HG03097 (cell line): Measurements from ENCODE around the gene DNAJC11.
"Not testable (repeated sequence)": the region's sequence is repeated elsewhere in the genome, so short reads cannot be mapped to it uniquely, and the experiment has no call there.

Experiments used
- ATAC-seq: cut with Tn5 transposase; IDR thresholded peaks from one replicate; pipeline ENCODE4 v1.9.1; 2021; ENCODE audit not compliant: unreplicated experiment, low FRiP score

The DNAJC11 gene

DNA sequence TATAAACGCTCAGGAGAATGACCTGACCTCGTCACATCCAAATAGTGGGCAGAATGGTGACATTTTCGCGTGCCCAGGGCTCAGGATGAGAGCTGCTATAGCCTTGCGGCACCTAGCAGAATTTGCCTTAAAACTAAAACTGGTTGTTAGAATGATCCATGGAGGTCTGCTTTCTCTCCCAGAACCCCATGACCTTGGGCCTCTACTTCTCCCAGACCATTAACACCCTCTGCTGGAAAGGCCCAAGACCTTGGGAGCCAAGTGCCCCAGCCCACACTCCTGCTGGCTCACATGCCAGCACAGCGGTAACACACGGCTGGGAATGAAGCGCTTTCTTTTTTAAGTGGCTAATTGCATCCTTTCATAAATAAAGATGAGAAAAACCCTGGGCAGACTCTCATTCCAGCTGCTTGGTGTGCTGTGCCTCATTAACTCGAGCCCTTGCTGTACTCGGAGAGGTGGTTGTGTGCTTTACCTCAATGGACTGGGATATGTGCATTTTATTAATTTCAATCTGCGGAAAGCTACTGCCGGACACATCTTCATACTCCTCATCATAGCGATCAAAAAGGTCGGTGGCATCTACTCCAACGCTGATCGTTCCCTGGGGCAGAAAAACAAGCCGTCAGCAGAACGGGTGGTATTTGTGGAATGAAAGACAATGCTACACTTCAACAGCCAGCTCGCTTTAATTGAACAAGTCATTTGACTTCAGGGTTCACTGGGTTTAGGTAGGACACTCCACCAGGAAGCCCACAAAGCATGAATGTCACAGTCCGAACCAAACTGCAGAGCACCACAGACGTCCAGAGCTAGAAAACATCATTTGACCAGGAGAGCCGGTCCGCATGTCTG lies 48.0 kb downstream of the DNAJC11 start:
- ATAC-seq, result no peak

DNA sequence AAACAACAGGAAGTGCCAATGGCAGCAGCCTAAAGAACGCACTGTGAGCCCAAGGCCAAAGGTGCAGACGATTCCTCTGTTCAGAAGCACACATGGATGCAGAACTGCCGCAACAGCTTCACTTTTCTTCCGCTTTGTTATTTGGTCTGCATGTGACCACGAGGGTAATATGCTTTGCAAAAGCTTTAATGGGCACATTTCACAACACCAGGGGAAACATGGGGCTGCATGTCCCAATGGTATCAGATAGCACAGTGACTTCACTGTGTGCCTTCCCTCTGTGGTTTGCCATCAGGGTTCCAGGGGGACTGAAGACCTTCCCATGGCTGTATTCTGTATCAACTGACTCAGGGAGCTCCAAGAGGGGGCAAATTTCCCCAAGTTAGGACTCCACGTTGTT lies 48.6 kb downstream of the DNAJC11 start:
- ATAC-seq, result no peak

DNA sequence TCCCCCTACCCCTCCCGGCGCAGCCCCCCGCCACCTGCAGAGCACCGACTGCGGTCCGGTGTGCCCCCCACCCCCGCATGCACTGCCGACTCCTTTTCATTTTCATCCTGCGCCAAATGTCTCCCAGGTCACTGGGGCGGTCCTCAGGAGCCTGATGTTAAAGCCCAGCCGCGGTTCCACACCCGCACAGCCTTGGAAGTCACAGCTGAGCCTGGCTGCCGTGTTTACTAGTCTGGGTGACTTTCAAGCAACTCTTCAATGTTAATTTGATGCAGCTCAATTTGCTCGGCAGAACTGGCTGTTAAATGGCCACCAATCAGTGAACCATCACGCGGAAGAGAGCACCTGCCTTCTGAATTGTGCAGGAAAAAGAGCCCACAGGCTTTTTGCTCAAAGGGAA lies 49.7 kb downstream of the DNAJC11 start:
- ATAC-seq, result no peak

DNA sequence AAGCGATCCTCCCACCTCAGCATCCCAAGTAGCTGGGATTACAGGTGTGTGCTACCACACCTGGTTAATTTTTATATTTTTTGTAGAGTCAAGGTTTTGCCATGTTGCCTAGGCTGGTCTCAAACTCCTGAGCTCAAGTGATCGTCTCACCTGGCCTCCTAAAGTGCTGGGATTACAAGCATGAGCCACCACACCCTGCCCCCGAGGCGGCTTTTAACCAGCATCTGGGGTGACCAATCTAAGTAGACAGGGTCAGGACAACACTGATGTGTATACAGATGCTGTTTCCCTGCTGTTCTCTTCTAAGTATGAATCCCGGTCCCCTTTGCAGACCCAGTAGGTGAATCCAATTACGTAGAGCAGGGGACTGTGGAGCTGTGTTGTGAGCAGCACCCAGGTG lies 53.1 kb downstream of the DNAJC11 start:
- no peak for ATAC-seq

- ATAC-seq, result no peak
Measured at GRCh38 chr1:6646499-6647148, 55.0 kb downstream of the DNAJC11 start.

GRCh38 chr1:6645018-6645417 lies 56.6 kb downstream of the DNAJC11 start:
- no peak for ATAC-seq

- ATAC-seq, result not testable (repeated sequence)
Measured at GRCh38 chr1:6640867-6641266, 60.7 kb downstream of the DNAJC11 start.

DNA sequence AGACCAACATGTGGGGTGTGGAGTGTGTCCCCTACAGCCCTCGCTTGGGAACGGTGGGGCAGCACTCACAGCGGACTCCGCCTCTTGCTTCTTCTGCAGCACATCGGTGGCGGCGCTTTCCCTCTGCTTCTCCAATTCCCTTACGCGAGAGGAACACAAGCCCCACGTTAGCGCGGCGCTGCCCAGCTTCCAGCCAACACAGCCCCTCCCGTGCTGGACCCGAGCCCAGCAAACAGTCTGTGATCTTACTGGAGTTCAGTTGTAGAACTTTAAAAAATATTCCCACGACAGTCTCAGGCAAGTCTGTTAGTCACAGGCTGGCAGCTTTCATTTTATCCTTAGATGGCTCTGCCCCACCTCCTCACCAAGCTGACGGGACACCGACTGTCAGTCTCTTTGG lies 63.4 kb downstream of the DNAJC11 start:
- ATAC-seq, result no peak

- ATAC-seq, result no peak
Measured at GRCh38 chr1:6637770-6638169, 63.8 kb downstream of the DNAJC11 start.

GRCh38 chr1:6636778-6637177 lies 64.8 kb downstream of the DNAJC11 start:
- ATAC-seq, result not testable (repeated sequence)

DNA sequence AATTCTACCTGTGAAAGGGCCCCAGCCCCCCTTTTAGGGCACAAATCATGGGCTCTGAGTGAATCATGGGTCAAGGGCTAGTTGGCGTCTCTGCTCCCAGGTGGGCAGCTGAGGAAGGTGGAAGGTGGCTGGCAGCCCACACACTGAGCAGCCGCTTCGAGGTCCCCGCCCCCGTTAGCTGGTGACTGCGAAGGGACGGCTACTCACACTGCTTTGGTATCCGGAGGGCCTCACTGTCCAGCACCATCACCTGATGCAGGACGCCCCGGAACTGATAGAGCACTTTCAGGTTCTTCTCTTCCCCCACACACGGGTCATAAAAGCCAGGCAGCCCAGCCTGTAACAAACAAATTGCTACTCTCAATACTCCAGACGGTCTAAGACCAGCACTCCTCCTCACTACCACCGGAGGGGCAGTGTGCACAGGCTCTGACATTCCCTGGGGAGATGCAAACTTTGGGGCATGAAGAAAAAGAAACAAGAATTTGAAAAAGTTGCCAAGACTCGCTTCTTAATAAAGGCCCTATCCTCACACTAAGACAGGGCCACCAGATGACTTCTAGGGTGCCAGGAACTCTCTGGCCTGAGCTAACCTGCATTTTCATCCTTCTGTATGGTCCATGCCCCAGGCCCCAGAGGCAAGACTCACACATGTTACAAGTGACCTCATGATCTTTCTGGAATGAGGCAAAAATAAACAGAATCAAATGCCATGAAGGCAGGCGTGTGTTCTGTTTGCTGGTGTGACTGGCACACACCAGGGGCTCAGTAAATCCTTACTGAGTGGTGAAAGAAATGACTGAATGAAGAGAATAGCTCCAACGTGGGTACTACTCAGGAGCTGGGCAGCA lies 65.5 kb downstream of the DNAJC11 start:
- no peak for ATAC-seq

DNA sequence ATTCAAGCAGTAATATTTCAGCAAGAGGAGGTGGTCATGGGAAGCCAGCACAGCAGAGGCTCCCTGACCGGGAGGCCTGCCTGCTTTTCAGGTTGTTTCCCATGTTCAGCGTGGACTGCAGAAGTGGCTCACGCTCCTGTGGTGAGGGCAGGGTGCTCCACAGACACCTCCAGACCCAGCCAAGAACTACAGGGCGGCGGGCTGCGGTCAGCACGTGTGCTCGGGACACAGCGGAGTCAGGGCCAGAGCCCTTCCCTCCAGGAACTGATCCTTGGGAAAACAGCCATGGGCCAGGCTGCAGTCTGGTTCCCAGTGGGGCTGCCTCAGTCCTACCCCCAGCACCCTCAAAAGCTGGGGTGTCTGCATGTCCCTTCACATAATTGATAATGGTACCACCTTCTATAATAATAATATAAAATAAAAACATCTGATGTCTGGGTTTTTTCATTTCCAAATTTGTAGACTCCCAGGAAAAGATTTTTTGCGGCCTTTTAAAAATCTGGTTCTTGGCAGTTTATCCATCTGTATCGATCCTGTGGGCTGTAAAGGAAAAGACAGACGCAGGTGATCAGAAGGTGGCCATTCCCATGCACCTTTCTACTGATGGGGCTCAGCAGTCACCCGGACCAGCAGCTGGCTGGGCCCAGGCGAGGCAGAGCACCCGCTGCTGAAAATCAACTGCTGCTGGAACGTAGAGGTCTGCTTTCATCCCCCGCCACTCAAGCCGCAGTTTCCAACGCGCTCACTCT lies 66.3 kb downstream of the DNAJC11 start:
- ATAC-seq, result no peak

DNA sequence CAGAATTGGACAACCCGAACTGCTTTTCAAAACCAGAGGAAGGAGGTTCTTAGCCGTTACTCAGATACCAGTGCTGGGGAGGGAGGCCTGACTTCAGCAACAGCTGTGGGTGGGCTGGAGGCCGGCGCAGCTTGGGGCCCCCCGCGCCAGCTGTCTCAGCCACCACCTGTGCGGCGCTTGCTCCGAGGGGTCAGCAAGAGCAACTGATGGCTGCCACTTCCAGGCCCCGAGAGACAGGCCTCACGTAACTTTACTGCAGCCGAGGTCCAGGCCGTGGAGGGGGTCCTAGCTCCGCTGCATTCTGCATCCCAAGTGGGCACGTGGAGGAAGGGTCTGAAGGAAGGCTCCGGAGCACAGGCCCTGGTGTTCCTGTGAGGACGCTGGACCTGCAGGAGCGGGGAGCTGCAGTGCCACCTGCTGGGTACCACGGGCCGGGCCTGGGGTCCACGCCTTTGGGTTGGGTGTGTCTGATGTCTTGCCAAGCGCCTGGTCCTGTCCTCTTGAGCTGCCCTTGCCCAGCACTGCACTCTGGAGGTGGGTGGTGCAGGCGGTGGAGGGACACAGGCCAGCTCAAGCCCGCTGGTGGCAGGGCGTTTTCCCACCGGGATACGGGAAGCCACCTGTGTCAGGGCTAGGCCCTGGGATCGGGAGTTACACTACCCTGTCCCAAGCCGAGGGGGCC lies 67.1 kb downstream of the DNAJC11 start:
- no peak for ATAC-seq

GRCh38 chr1:6632588-6633514 lies 68.8 kb downstream of the DNAJC11 start:
- ATAC-seq, result no peak

- ATAC-seq, result no peak
Measured at GRCh38 chr1:6631058-6631457, 70.6 kb downstream of the DNAJC11 start.

- no peak for ATAC-seq
Measured at GRCh38 chr1:6630027-6630426, 71.6 kb downstream of the DNAJC11 start.

GRCh38 chr1:6628971-6629479 lies 72.6 kb downstream of the DNAJC11 start:
- no peak for ATAC-seq

DNA sequence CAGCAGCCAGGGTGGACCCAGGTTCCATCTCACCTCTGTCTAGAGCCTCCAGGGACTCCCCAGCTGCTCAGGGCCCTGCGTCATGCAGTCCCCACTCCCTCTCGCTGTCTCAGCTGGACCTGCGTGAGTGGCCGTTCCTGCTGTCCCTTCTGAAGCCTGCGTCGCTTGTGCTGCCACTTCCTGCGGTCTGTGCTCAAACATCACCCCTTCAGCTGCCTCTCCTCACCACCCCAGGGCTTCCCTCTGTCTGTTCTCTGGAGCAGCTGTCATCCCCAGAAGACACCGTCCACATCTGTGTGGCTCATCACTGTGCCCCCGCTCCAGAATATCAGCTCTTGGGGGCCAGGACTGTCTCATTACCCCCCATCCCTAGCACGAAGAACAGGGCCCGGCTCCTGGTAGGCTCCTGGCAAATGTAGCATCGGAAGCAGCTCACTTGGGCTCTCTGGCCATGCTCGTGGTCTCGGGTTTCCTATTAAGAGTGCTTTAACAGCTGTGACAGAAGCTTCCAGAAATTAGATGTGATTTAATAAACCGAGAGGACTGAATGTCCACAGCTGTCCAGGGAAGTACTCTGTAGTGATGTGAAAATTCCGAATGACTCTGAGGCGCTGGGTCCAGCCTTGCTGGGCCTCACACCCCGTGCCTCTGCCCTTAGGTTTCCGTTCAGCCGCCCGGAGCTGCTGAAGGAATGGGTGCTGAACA lies 73.6 kb downstream of the DNAJC11 start:
- no peak for ATAC-seq
